HepG2 (cell line): ENCODE results near the gene CALY. TPM values are rescaled to one million over a fixed set of nuclear protein-coding genes. Genes with fewer than 3 reads are reported as not detected.

Source experiments
- ATAC-seq: fragments of 200-7000 bp; cut with Tn5 transposase; 3 replicates; pipeline ENCODE4 v1.9.1; 2020; ENCODE audit warnings: mild to moderate bottlenecking, moderate library complexity
- BruUV-seq: library from RNA; stranded (reverse); fragments of 400-500 nt; replicated peaks from 2 replicates; lab custom pipeline; 2021; lab: Mats Ljungman, UMichigan
- CTCF ChIA-PET: fragments of 300-600 bp; formaldehyde crosslinking; extraction: SDS; loops from one replicate; lab custom pipeline; 2021; ENCODE audit warnings: low total read pairs, inconsistent platforms, low intra/inter-chr PET ratio; lab: Yijun Ruan, JAX
- POLR2A ChIA-PET: fragments of 350-600 bp; sonication (Branson Sonifier 250); formaldehyde crosslinking; loops from one replicate; lab custom pipeline; 2020; ENCODE audit warnings: antibody characterized with exemption, inconsistent platforms; lab: Yijun Ruan, JAX
- DNase-seq: peaks from one replicate; pipeline ENCODE4 v3.0.0-alpha.2; 2015; ENCODE audit warnings: low spot score
- FAIRE-seq: peaks from 3 replicates; lab custom pipeline; 2011; peaks lifted over from hg19 to GRCh38; lab: Jason Lieb, UNC
- H2AFZ ChIP-seq: one replicate; pipeline ENCODE4 v1.6.1; 2011; ENCODE audit warnings: low read length, inconsistent platforms
- H3K27ac ChIP-seq: fragments of 300-600 bp; 3 replicates; pipeline ENCODE4 v1.8.0; 2011; ENCODE audit warnings: mixed run types, mild to moderate bottlenecking, mixed read lengths, low read length, inconsistent platforms; ENCODE audit not compliant: insufficient read depth; ENCODE audit errors: extremely low read length
- H3K27me3 ChIP-seq, 2 experiments: fragments of 200-600 bp in 1 of 2; 2 replicates in 1 of 2; 3 replicates in 1 of 2; pipeline versions ENCODE4 v1.6.0 to v1.8.0; 2011; ENCODE audit warnings: low read length in 2 of 2, mild to moderate bottlenecking in 2 of 2, moderate library complexity in 2 of 2, inconsistent platforms in 1 of 2; ENCODE audit not compliant: insufficient read depth in 2 of 2, control insufficient read depth in 1 of 2
- H3K36me3 ChIP-seq, 2 experiments: fragments of 200-600 bp in 1 of 2; replicated peaks in 1 of 2; 2 replicates in 1 of 2; 3 replicates in 1 of 2; pipeline versions ENCODE4 v1.5.1 to v1.8.0; 2011; ENCODE audit warnings: low read length in 2 of 2, inconsistent platforms in 1 of 2; ENCODE audit not compliant: insufficient read depth in 2 of 2, control insufficient read depth in 1 of 2
- H3K4me1 ChIP-seq: 2 replicates; pipeline ENCODE4 v1.5.1; 2012; ENCODE audit warnings: low read length, inconsistent platforms; ENCODE audit not compliant: insufficient read depth
- H3K4me2 ChIP-seq: 2 replicates; pipeline ENCODE4 v1.6.0; 2011; ENCODE audit warnings: low read depth, low read length, inconsistent platforms
- H3K4me3 ChIP-seq, 3 experiments: fragments of 200-600 bp in 1 of 3; sonication (generic), shearing (Covaris generic) in 1 of 3; replicated peaks in 1 of 3; 2 replicates each; pipeline ENCODE4 v1.5.1; 2011 to 2016; ENCODE audit warnings: low read length in 3 of 3, inconsistent platforms in 2 of 3, low read depth in 2 of 3, mild to moderate bottlenecking in 2 of 3, control low read depth in 1 of 3, mixed read lengths in 1 of 3; ENCODE audit not compliant: insufficient read depth in 1 of 3
- H3K79me2 ChIP-seq: one replicate; pipeline ENCODE4 v1.6.1; 2011; ENCODE audit warnings: low read length, inconsistent platforms; ENCODE audit not compliant: insufficient read depth
- H3K9ac ChIP-seq: 2 replicates; pipeline ENCODE4 v1.6.0; 2011; ENCODE audit warnings: mild to moderate bottlenecking, low read depth, low read length, inconsistent platforms; ENCODE audit not compliant: insufficient read depth
- H3K9me3 ChIP-seq: 2 replicates; pipeline ENCODE4 v1.5.1; 2012; ENCODE audit warnings: mild to moderate bottlenecking, low read length
- H4K20me1 ChIP-seq: 2 replicates; pipeline ENCODE4 v1.6.0; 2011; ENCODE audit warnings: inconsistent platforms, mild to moderate bottlenecking, low read length, moderate library complexity; ENCODE audit not compliant: insufficient read depth
- CREB1 ChIP-seq, 2 experiments: fragments of 450-650 bp in 1 of 2; IDR thresholded peaks; 2 replicates each; pipeline ENCODE4 v1.6.1; 2016 to 2017; ENCODE audit warnings: control low read depth in 1 of 2, mild to moderate bottlenecking in 1 of 2, missing compliant biosample characterization in 1 of 2, missing genetic modification characterization in 1 of 2
- NFIB ChIP-seq: sonication (generic); formaldehyde crosslinking; IDR thresholded peaks from 2 replicates; pipeline ENCODE4 v1.9.0; 2021; ENCODE audit warnings: missing genetic modification reagents, mild to moderate bottlenecking, borderline replicate concordance
- PRDM10 ChIP-seq: sonication (generic); formaldehyde crosslinking; IDR thresholded peaks from 2 replicates; pipeline ENCODE4 v1.4.0; 2020; ENCODE audit warnings: low read depth, missing genetic modification reagents
- RFXANK ChIP-seq: IDR thresholded peaks from 2 replicates; pipeline ENCODE4 v1.6.1; 2016
- SSRP1 ChIP-seq: IDR thresholded peaks from 2 replicates; pipeline ENCODE4 v1.6.1; 2016; ENCODE audit warnings: control low read depth
- U2AF1 ChIP-seq: fragments of 200-400 bp; formaldehyde crosslinking; optimal IDR thresholded peaks from 2 replicates; pipeline ENCODE3; 2017; ENCODE audit warnings: mild to moderate bottlenecking, low read depth, low read length
- ZFAT ChIP-seq: sonication (generic); formaldehyde crosslinking; conservative IDR thresholded peaks from 2 replicates; pipeline ENCODE4 v1.8.1; 2023; ENCODE audit warnings: missing genetic modification reagents, inconsistent platforms
- ZNF143 ChIP-seq: sonication (generic); formaldehyde crosslinking; IDR thresholded peaks from 2 replicates; pipeline ENCODE4 v1.4.0; 2020; ENCODE audit warnings: missing genetic modification reagents
- ZNF343 ChIP-seq: sonication (generic); formaldehyde crosslinking; IDR thresholded peaks from 2 replicates; pipeline ENCODE4 v1.4.0; 2020; ENCODE audit warnings: mild to moderate bottlenecking, missing genetic modification reagents
- ZNF484 ChIP-seq: sonication (generic); formaldehyde crosslinking; IDR thresholded peaks from 2 replicates; pipeline ENCODE4 v1.5.1; 2020; ENCODE audit warnings: mild to moderate bottlenecking, low read depth, missing genetic modification reagents, borderline replicate concordance
- WGBS: methylation state at CpG from one replicate; pipeline ENCODE4 v1.1.6; 2017; ENCODE audit warnings: low lambda C conversion rate; 5-methylcytosine and 5-hydroxymethylcytosine counted together
- in situ Hi-C: cut with HindIII; loops from 2 replicates; pipeline ENCODE4 v1.10.0; 2017; ENCODE audit warnings: low pct_unique_long_range_greater_than_20kb; ENCODE audit not compliant: extremely low pct_ligation_motif_present
- intact Hi-C: fragments of 100-400 bp; cut with micrococcal nuclease; formaldehyde crosslinking; loops from one replicate; pipeline ENCODE4 v1.10.0; 2022; ENCODE audit not compliant: unreplicated experiment
- polyA plus RNA-seq, 8 experiments: library from polyadenylated mRNA; depleted of rRNA in 3 of 8; stranded (reverse) in 7 of 8; unstranded in 1 of 8; fragments of >200 nt; fragmentation: Illumina TruSeq in 4 of 8; extraction: Trizol in 4 of 8; gene quantifications; 2 replicates each; pipeline versions ENCODE4 v1.2.1 to v1.2.3, GENCODE V29; 2011 to 2016; ENCODE audit warnings: low read depth in 4 of 8, missing spikeins in 1 of 8, mixed read lengths in 1 of 8; ENCODE audit not compliant: insufficient read depth in 1 of 8
- total RNA-seq, 5 experiments: library from RNA; depleted of rRNA; stranded (reverse); fragments of >200 nt; fragmentation: Illumina TruSeq; extraction: Trizol; gene quantifications; 2 replicates each; pipeline ENCODE4 v1.2.3, GENCODE V29; 2016; ENCODE audit warnings: low read depth in 1 of 5
- TF ChIP-seq, protein P1 (sequence below): IDR thresholded peaks from 2 replicates; pipeline ENCODE4 v1.6.1; 2016; ENCODE audit warnings: low read depth, missing genetic modification reagents, missing compliant biosample characterization

CALY gene
- total and polyA plus RNA-seq, 2 of the 13 experiments (the other 11 are each of a cell fraction or from before 2014, with no cell fraction given): 0.08 TPM; not detected in 1

- TF ChIP-seq SSRP1 (no peak), U2AF1 (no peak), ZNF484 (CRISPR knock-in tag) (no peak), ZFAT (CRISPR knock-in tag) (no peak), NFIB (CRISPR knock-in tag) (no peak), RFXANK (CRISPR knock-in tag) (no peak), CREB1 (IDR thresholded peaks at IDR 0.05) (no peak), CREB1 (CRISPR knock-in tag; IDR thresholded peaks at IDR 0.05) (no peak)
Measured at GRCh38 chr10:133316732-133317131, 20.0 kb downstream of the CALY start (continued).

DNA sequence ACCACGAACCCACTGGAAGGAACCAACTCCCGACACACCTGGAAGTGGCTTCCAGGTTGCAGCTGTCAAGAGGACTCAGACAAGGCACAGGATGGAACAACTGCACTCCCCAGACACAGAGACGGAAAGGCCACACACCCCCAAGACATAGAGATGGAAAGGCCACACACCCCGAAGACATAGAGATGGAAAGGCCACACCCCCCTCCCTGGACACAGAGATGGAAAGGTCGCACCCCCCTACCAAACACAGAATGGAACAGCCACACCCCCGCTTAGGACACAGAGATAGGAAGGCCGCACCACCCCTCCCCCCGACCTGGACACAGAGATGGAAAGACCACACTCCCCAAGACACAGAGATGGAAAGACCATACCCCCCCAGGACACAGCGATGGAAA lies 20.4 kb downstream of the CALY start:
- no peak for ATAC-seq
- ChIA-PET CTCF (no interaction called here), POLR2A (no interaction called here)
- intact Hi-C loops (no loop called here), in situ Hi-C loops (no loop called here)
- H3K9me3 ChIP-seq: no peaks in the 10 kb centered on the region
- H3K36me3 ChIP-seq: peaks cover 5 to 15% of the 10 kb centered on the region in 2 experiments; a peak in 4 of 5 replicates
- H3K4me2 ChIP-seq: no peak overlapping the region
- BruUV-seq: no TSS peak
- no peak overlapping the region for H3K4me3 ChIP-seq
- DNase-seq: no peak
- H4K20me1 ChIP-seq: no peaks in the 10 kb centered on the region
- peaks cover 15% of the 10 kb centered on the region for H3K4me1 ChIP-seq
- no peak overlapping the region for H3K9ac ChIP-seq
- no peak for FAIRE-seq
- 63% methylated on average over 7 of the region's 9 CpGs for WGBS
- no peaks in the 10 kb centered on the region for H3K79me2 ChIP-seq
- peaks cover 0 to 9% of the 10 kb centered on the region in 2 experiments; a peak in 2 of 5 replicates for H3K27me3 ChIP-seq
- TF ChIP-seq, protein P1, sequence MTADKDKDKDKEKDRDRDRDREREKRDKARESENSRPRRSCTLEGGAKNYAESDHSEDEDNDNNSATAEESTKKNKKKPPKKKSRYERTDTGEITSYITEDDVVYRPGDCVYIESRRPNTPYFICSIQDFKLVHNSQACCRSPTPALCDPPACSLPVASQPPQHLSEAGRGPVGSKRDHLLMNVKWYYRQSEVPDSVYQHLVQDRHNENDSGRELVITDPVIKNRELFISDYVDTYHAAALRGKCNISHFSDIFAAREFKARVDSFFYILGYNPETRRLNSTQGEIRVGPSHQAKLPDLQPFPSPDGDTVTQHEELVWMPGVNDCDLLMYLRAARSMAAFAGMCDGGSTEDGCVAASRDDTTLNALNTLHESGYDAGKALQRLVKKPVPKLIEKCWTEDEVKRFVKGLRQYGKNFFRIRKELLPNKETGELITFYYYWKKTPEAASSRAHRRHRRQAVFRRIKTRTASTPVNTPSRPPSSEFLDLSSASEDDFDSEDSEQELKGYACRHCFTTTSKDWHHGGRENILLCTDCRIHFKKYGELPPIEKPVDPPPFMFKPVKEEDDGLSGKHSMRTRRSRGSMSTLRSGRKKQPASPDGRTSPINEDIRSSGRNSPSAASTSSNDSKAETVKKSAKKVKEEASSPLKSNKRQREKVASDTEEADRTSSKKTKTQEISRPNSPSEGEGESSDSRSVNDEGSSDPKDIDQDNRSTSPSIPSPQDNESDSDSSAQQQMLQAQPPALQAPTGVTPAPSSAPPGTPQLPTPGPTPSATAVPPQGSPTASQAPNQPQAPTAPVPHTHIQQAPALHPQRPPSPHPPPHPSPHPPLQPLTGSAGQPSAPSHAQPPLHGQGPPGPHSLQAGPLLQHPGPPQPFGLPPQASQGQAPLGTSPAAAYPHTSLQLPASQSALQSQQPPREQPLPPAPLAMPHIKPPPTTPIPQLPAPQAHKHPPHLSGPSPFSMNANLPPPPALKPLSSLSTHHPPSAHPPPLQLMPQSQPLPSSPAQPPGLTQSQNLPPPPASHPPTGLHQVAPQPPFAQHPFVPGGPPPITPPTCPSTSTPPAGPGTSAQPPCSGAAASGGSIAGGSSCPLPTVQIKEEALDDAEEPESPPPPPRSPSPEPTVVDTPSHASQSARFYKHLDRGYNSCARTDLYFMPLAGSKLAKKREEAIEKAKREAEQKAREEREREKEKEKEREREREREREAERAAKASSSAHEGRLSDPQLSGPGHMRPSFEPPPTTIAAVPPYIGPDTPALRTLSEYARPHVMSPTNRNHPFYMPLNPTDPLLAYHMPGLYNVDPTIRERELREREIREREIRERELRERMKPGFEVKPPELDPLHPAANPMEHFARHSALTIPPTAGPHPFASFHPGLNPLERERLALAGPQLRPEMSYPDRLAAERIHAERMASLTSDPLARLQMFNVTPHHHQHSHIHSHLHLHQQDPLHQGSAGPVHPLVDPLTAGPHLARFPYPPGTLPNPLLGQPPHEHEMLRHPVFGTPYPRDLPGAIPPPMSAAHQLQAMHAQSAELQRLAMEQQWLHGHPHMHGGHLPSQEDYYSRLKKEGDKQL (CRISPR knock-in tag): no peak
- no peak for TF ChIP-seq ZNF343
- TF ChIP-seq ZNF143: no peak
- 0 out of 2 replicates have a peak, but pooled peaks have one; percentile 34 for TF ChIP-seq PRDM10 (CRISPR knock-in tag)
- TF ChIP-seq, all 625 proteins: peak for 1
- Histone ChIP-seq H2AFZ (no peak overlapping the region), H3K27ac (no peak overlapping the region)
